ENCODE results near the gene ADAMTS2. TPM values are rescaled to one million over a fixed set of nuclear protein-coding genes. Genes with fewer than 3 reads are reported as not detected.

ADAMTS2 gene
- total and polyA plus RNA-seq, 2 of the 8 experiments (the other 6 are each of a cell fraction or from before 2014, with no cell fraction given): 6.6 to 7.3 TPM

- TF ChIP-seq NANOG (IDR thresholded peaks at IDR 0.05; ENCODE audit: insufficient read depth, low read depth, low read length, poor library complexity, severe bottlenecking): no peak
- TF ChIP-seq KDM5A (IDR thresholded peaks at IDR 0.05; ENCODE audit: low read length): no peak
- TF ChIP-seq POLR2A (IDR thresholded peaks at IDR 0.05; ENCODE audit: control extremely low read depth in 1 of 2, low read depth in 2 of 2, low read length in 2 of 2): no peak
- no peak for TF ChIP-seq POU5F1 (IDR thresholded peaks at IDR 0.05; ENCODE audit: low read depth, low read length)
- no peak for TF ChIP-seq BRCA1 (IDR thresholded peaks at IDR 0.05; ENCODE audit: low read depth, low read length)
These were observed 219.3 kb downstream of the ADAMTS2 start (continued) for GRCh38 chr5:179125789-179126505.
